DMS 273 (cell line): ENCODE results near the gene ANKRD39.
"Not testable (repeated sequence)": the region's sequence is repeated elsewhere in the genome, so short reads cannot be mapped to it uniquely, and the experiment has no call there.

Experiments used
- DNase-seq: peaks from one replicate; lab custom pipeline; 2025; ENCODE audit not compliant: unreplicated experiment; lab: John Stamatoyannopoulos, UW

The ANKRD39 gene

GRCh38 chr2:96857667-96858372, at the start of gene ANKRD39:
TSS of gene ANKRD39 (minus strand) at chr2:96858016. CDS start at chr2:96857987, 29 bp downstream.
- DNase-seq: peak; percentile 99

GRCh38 chr2:96906729-96907114, 48.9 kb upstream of the ANKRD39 start:
- no peak for DNase-seq

- DNase-seq: no peak
Observed at GRCh38 chr2:96903815-96904214, 46.0 kb upstream of the ANKRD39 start.

- no peak for DNase-seq
Observed at GRCh38 chr2:96903318-96903717, 45.5 kb upstream of the ANKRD39 start.

- DNase-seq: no peak
Observed at GRCh38 chr2:96900237-96900636, 42.4 kb upstream of the ANKRD39 start.

- no peak for DNase-seq
Observed at GRCh38 chr2:96899413-96899741, 41.6 kb upstream of the ANKRD39 start.

GRCh38 chr2:96898641-96899412, 41.0 kb upstream of the ANKRD39 start:
- no peak for DNase-seq

GRCh38 chr2:96898135-96898505, 40.3 kb upstream of the ANKRD39 start:
- DNase-seq: no peak

GRCh38 chr2:96897491-96898134, 39.8 kb upstream of the ANKRD39 start:
- no peak for DNase-seq

GRCh38 chr2:96895746-96896651, 38.2 kb upstream of the ANKRD39 start:
- peak; percentile 85 for DNase-seq

GRCh38 chr2:96895032-96895745, 37.4 kb upstream of the ANKRD39 start:
- no peak for DNase-seq

- no peak for DNase-seq
Observed at GRCh38 chr2:96894151-96894531, 36.3 kb upstream of the ANKRD39 start.

GRCh38 chr2:96893289-96894150, 35.7 kb upstream of the ANKRD39 start:
- DNase-seq: no peak

- no peak for DNase-seq
Observed at GRCh38 chr2:96891591-96892333, 33.9 kb upstream of the ANKRD39 start.

GRCh38 chr2:96890726-96891385, 33.0 kb upstream of the ANKRD39 start:
- no peak for DNase-seq

GRCh38 chr2:96890252-96890651, 32.4 kb upstream of the ANKRD39 start:
- no peak for DNase-seq

- not testable (repeated sequence) for DNase-seq
Observed at GRCh38 chr2:96889502-96889901, 31.7 kb upstream of the ANKRD39 start.
